HG02798 (cell line): ENCODE measurements around the gene S100A5.

Source experiments
- ATAC-seq: cut with Tn5 transposase; IDR thresholded peaks from one replicate; pipeline ENCODE4 v1.9.1; 2021; ENCODE audit warnings: mild to moderate bottlenecking; ENCODE audit not compliant: unreplicated experiment, poor library complexity

Gene S100A5

GRCh38 chr1:153548722-153549688 is 8.3 kb upstream of the S100A5 start, which contains the start of gene S100A3:
Gene S100A3 (minus strand): TSS chr1:153549258. CDS start chr1:153548485, 773 bp downstream.
- ATAC-seq = no peak

DNA sequence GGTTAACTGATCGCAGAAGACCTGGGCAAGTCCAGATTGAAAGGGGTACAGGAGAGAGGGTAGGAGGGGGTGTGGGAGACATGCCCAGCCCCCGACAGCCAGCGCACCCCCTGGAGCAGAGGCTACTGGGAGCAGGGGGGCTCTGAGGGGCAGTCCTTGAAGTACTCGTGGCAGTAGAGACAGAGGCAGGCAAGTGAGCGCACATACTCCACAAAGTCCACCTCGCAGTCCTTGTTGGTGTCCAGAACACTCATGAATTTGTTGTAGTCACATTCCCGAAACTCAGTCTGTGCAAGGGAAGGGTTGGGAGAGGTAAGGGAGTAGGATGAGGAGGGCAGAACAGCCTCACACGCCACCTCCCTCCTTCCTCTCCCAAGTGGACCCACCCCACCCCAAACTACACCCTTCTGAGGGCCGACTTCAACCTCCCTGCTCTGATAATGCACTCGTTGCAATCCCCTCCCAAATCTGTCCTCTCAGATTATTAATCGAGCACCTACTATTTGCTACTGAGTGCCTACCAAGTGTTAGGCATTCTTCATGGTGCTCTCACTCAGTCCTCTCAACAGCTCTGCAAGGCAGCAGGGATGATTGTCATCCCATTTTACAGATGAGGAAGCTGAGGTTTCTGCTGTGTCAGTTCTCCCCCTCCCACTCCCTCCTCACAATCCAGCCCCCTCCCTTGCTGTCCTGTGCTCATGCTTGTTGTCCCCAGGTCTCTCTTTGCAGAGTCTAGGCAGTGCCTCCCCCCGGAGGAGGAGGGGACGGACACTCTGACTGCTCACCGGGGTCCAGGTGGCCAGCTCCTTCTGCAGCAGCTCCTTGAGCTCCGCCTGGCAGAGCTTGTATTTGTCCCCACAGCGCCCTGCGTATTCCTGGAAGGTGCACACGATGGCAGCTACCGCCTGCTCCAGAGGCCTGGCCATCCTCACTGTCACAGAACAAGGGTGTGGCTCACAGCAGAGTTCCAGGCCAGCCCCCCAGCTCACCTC is 7.1 kb upstream of the S100A5 start:
- ATAC-seq = no peak

DNA sequence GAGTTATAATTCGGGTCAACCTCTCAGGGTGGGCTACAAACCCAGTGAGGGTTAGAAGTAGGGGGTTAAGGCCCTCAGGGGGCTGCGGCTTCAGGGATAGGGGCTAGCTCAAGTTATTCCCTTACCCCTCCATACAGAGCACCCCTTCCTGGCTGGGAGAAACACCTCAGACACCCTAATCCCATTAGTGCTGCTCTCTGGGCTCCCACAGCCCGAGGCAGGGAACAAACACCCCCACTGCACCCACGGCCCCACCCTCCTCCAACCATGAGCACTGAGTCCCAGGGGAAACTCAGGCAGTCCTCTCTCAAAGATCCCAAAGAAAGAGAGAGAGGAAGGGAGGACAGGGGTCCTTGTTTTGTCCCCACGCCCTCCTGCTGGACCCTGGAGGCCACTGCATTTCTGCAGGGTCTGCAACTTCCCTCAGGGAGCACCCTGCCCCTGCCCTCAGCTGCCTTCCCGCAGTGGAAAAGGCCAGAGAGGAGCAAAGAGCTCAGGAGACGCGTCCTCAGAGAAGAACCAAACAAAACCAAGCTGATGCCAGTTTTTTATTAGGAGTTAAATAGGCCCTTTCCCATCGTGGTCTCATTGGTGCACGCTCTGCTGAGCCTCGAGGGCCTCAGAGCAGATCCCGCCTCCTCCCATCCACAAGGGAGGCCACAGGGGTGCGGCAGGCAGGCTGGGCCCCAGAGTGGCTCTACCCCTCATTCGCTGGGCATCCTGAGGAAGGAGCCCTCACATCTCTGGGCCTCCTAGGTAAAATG is 6.2 kb upstream of the S100A5 start:
- no peak for ATAC-seq

DNA sequence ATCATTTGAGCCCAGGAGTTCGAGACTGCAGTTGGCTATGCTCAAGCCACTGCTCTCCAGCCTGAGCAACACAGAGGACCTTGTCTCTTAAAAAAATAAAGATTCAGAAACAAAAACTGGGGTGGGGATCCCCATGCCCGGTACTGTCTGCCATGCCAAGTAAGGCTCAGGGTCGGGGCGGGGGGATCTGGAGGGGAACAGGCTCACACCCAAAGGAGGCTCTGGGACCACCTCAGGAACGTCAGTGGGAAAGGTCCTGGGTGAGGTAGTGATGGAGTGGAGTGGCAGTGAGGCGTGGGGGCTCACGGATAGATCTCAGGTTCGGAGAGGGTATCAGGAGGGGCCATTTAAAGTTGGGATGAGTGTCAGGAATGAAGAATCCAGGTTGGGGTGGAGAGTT is 5.6 kb upstream of the S100A5 start:
- ATAC-seq = no peak

DNA sequence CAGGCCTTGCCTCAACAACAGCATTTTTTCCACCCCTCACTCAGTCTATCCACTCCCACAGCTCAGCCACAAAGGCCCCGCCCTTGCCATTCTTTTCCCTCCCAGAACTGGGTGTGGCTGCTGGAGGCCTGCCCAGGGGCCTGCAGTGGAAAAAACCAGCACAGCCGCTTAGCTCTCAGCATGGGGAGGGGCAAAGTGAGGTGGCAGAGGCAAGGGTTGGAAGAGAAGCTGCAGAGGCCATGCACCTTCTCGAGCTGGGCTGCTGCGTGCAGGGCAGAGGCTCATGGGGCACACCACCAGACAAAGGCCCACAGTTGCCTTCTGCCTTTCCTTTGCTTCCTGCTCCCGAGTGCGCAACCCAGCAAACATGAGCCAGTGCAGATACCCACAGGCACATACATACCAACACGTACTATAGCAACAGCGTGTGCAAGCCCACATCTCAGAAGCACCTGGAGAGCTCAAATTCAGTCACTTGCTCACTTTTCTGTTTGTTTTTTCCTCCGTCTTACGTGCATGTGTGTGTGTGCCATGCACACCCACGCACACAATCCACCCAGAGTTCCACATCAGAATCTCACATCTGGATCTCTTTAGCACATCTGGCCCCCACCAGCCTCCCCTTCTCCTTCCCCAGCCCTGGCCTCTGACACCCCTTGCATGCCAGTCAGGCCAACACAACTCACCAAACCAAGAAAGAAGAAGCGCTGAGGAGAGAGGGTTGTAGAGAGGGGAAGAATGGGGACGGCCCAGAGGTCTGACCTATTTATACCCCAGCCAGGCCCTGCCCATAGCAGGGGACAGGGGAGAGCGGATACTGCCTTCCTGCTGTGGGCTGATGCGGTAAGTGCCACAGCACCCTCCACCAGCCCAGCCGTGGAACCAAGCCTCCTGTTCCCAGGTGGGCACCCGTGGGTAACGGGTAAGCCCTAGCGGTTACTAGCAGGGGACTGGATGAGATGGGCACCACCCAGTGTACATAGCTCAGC is 4.6 kb upstream of the S100A5 start, which contains the start of gene S100A4:
Gene S100A4, minus strand, starts transcription at position 740 of the 989 bp plus-strand sequence. CDS start 1,012 bp downstream, outside the sequence.
- ATAC-seq = peak; percentile 57

DNA sequence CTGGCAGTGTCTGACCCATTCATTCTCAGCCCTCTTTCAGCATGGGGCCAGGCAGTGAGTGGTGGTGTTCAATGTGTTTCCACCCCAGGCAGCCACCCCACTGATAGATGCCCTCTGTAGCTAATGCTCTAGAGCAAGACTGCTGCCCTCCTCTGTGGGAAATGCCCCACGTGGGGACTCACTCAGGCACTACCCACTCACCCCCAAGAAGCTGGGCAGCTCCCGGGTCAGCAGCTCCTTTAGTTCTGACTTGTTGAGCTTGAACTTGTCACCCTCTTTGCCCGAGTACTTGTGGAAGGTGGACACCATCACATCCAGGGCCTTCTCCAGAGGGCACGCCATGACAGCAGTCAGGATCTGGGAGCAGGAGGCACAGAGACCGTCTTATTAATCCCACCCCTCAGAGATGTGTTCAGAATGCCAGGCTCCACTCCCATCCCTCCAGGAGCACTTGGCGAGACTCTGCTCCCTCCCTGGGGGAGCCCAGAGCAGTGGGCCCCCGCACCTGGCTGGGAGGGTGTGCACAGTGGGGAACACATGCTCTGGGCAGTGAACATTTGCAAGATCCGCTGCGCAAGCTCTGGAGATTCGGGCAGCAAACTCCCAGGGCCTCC is 3.8 kb upstream of the S100A5 start:
- ATAC-seq = no peak

GRCh38 chr1:153543736-153544135 is 3.0 kb upstream of the S100A5 start:
- ATAC-seq = no peak

GRCh38 chr1:153542956-153543711 is 2.4 kb upstream of the S100A5 start:
- no peak for ATAC-seq

- no peak for ATAC-seq
Observed at GRCh38 chr1:153541641-153542590, 1.2 kb upstream of the S100A5 start.

DNA sequence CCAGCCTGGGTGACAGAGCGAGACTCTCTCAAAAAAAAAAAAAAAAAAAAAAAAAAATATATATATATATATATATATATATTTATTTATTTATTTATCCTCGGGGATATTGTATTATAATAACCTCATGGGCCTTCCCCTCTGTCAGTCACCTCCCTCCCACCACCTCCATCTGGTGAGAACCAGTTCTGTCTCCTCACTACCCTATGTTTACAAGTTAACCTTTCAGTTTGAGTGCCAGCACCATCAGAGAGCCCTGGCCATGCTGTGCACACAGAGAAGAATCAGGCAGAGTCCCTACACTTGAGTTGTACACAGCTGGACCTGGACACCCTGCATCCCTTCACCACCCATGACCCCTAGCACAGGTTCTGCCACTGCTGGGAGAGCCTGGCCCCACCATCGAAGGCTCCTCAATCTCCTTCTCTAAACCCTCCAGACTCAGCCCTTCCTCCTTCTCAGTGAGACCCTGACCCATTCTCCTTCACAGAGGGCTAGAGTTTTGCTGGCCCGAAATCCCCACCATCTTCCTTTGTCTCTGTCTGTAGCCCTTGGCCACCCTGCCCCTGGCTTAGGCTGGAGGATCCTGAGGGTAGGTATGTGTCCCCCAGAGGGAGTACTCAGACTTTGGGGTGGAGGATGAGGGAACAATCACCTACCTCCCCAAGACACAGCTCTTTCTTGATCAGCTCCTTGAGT is 1.2 kb downstream of the S100A5 start:
- ATAC-seq = no peak

- no peak for ATAC-seq
Observed at GRCh38 chr1:153538315-153538821, 2.4 kb downstream of the S100A5 start.

DNA sequence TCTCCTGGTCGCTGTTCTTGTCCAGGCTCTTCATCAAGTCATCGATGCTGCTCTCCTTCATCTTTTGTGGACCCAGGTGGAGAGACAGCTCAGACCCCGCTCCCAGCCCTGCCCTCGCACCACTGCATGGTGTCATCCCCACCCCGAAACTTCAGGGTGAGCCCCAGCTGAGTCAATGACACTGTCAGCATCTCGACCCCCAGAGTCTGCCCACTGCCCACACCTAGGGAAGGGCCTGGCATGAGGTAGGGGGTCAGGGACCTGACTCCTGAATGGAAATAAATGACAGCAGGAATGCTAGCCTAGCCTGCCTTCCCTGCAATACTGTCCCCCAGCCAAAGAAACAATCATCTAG is 3.4 kb downstream of the S100A5 start:
- ATAC-seq = no peak

DNA sequence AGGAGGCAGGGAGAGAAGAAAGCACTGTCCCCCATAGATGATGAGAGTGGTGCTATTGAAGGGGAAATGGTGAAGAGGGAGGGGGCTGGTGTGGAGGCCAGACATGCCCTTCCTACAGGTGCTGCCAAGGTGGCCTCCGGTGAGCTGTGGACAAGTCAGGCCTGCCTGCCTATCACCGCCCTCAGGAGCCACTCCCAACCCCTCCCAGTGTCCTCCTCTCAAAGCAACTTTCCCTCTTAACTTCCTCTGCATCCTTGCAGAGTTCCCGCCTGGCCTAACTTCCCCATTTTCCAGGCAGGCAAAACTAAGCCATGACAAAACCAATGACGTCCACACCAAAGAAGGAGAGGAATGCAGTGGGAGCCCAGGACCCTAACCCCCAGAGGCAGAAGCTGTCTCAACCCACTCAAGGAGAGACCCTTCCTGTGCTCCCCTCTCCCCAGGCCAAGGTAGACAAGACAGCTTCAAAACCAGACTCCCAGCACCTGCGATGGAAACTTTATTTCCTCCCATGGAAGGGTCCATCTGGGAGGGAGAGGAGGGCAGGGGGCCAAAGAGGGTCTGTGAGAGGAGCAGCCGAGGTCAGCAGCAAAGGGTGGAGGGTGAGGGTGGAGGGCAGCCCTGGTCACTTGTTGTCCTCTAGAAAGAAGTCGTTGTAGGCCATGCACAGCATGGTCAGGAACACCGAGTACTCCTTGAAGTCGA is 3.9 kb downstream of the S100A5 start:
- ATAC-seq = no peak

- no peak for ATAC-seq
Observed at GRCh38 chr1:153536012-153536670, 4.6 kb downstream of the S100A5 start.
